WTC11 (cell line): Measurements from ENCODE around the gene CXCR1. TPM values are rescaled to one million over a fixed set of nuclear protein-coding genes. Genes with fewer than 3 reads are reported as not detected.

Experiments
- ATAC-seq: fragments of 200-7000 bp; cut with Tn5 transposase; 2 replicates; pipeline ENCODE4 v1.10.0; 2021; ENCODE audit warnings: mild to moderate bottlenecking, moderate library complexity
- CTCF ChIA-PET: fragments of 300-600 bp; sonication (Branson Sonifier 250); formaldehyde crosslinking; loops from one replicate; lab custom pipeline; 2021; ENCODE audit warnings: antibody characterized with exemption; lab: Charles Lee
- POLR2A ChIA-PET: fragments of 350-600 bp; sonication (Branson Sonifier 250); formaldehyde crosslinking; loops from one replicate; lab custom pipeline; 2021; ENCODE audit warnings: antibody characterized with exemption; lab: Charles Lee
- DNase-seq: peaks from one replicate; pipeline ENCODE4 v3.0.0; 2021; ENCODE audit warnings: low spot score
- H3K27ac Mint-ChIP-seq: 2 replicates; pipeline ENCODE4 v1.8.0; 2021; ENCODE audit warnings: mixed read lengths
- H3K27me3 Mint-ChIP-seq: 2 replicates; pipeline ENCODE4 v1.8.0; 2021; ENCODE audit warnings: low read depth, mild to moderate bottlenecking, moderate library complexity, mixed read lengths
- H3K36me3 Mint-ChIP-seq: 2 replicates; pipeline ENCODE4 v1.8.0; 2021; ENCODE audit warnings: mixed read lengths
- H3K4me1 Mint-ChIP-seq: 2 replicates; pipeline ENCODE4 v1.8.0; 2022; ENCODE audit warnings: mixed read lengths
- H3K4me3 Mint-ChIP-seq: 2 replicates; pipeline ENCODE4 v1.8.0; 2021; ENCODE audit warnings: mild to moderate bottlenecking, moderate library complexity, mixed read lengths
- H3K9me3 Mint-ChIP-seq: 2 replicates; pipeline ENCODE4 v1.8.0; 2021; ENCODE audit warnings: mixed read lengths
- CDX4 ChIP-seq: fragments of 250-450 bp; sonication (Bioruptor Pico); IDR thresholded peaks from 2 replicates; pipeline ENCODE4 v1.9.0; 2021; ENCODE audit warnings: moderate library complexity, mild to moderate bottlenecking, inconsistent platforms, borderline replicate concordance
- E2F5 ChIP-seq: sonication (generic); formaldehyde crosslinking; IDR thresholded peaks from 2 replicates; pipeline ENCODE4 v1.8.1; 2022; ENCODE audit warnings: mild to moderate bottlenecking, moderate library complexity, missing genetic modification reagents
- ELF4 ChIP-seq: sonication (generic); formaldehyde crosslinking; IDR thresholded peaks from 2 replicates; pipeline ENCODE4 v1.8.1; 2022; ENCODE audit warnings: low read depth, mild to moderate bottlenecking, moderate library complexity, missing genetic modification reagents
- EMX1 ChIP-seq: fragments of 250-450 bp; sonication (Bioruptor Pico); IDR thresholded peaks from 2 replicates; pipeline ENCODE4 v1.8.0; 2021; ENCODE audit warnings: mild to moderate bottlenecking
- FOXK1 ChIP-seq: sonication (generic); formaldehyde crosslinking; IDR thresholded peaks from 2 replicates; pipeline ENCODE4 v1.8.0; 2022; ENCODE audit warnings: mild to moderate bottlenecking, moderate library complexity, missing genetic modification reagents
- GRHL2 ChIP-seq: fragments of 250-450 bp; sonication (Bioruptor Pico); IDR thresholded peaks from 2 replicates; pipeline ENCODE4 v1.8.0; 2022; ENCODE audit warnings: mild to moderate bottlenecking, moderate library complexity; ENCODE audit not compliant: insufficient replicate concordance, severe bottlenecking
- HMGXB4 ChIP-seq: sonication (generic); formaldehyde crosslinking; IDR thresholded peaks from 2 replicates; pipeline ENCODE4 v1.8.1; 2023; ENCODE audit warnings: mild to moderate bottlenecking, moderate library complexity, missing genetic modification reagents
- IRF2 ChIP-seq: sonication (generic); formaldehyde crosslinking; IDR thresholded peaks from 2 replicates; pipeline ENCODE4 v1.8.0; 2022; ENCODE audit warnings: low read depth, missing genetic modification reagents, borderline replicate concordance
- KAT7 ChIP-seq: sonication (generic); formaldehyde crosslinking; IDR thresholded peaks from 2 replicates; pipeline ENCODE4 v1.8.1; 2023; ENCODE audit warnings: missing genetic modification reagents, mild to moderate bottlenecking, borderline replicate concordance
- NFATC4 ChIP-seq: fragments of 250-450 bp; sonication (Bioruptor Pico); IDR thresholded peaks from 2 replicates; pipeline ENCODE4 v1.9.0; 2021; ENCODE audit warnings: mild to moderate bottlenecking
- NFE2L1 ChIP-seq: sonication (generic); formaldehyde crosslinking; IDR thresholded peaks from 2 replicates; pipeline ENCODE4 v1.8.1; 2023; ENCODE audit warnings: missing genetic modification reagents
- STAT6 ChIP-seq: sonication (generic); formaldehyde crosslinking; conservative IDR thresholded peaks from 2 replicates; pipeline ENCODE4 v1.8.1; 2023; ENCODE audit warnings: mild to moderate bottlenecking, low read depth, missing genetic modification reagents, moderate library complexity
- USF1 ChIP-seq: sonication (generic); formaldehyde crosslinking; IDR thresholded peaks from 2 replicates; pipeline ENCODE4 v1.8.0; 2022; ENCODE audit warnings: mild to moderate bottlenecking, missing genetic modification reagents
- ZNF232 ChIP-seq: sonication (generic); formaldehyde crosslinking; IDR thresholded peaks from 2 replicates; pipeline ENCODE4 v1.8.0; 2022; ENCODE audit warnings: mild to moderate bottlenecking, missing genetic modification reagents
- ZSCAN18 ChIP-seq: fragments of 250-450 bp; sonication (Bioruptor Pico); IDR thresholded peaks from 2 replicates; pipeline ENCODE4 v2.1.2; 2022; ENCODE audit warnings: mild to moderate bottlenecking, moderate library complexity
- total RNA-seq: library from RNA; stranded (reverse); gene quantifications from 3 replicates; pipeline ENCODE4 v1.2.3, GENCODE V29; 2021

Gene CXCR1
- total RNA-seq, 1 experiment from 2014 or later = not detected

GRCh38 chr2:218187296-218188015 is 20.7 kb upstream of the CXCR1 start (continued):
- no peak for TF ChIP-seq ZSCAN18 (CRISPR knock-in tag)
- no peak for TF ChIP-seq GRHL2 (CRISPR knock-in tag)
- no peak for TF ChIP-seq CDX4 (CRISPR knock-in tag)
- no peak for TF ChIP-seq HMGXB4 (CRISPR knock-in tag)
- TF ChIP-seq NFE2L1 (CRISPR knock-in tag) = no peak

GRCh38 chr2:218186876-218187275 is 20.1 kb upstream of the CXCR1 start:
- Mint-ChIP-seq H3K4me3 (no peak overlapping the region), H3K27ac (no peak overlapping the region), H3K36me3 (no peaks in the 10 kb centered on the region), H3K27me3 (peaks cover 3% of the 10 kb centered on the region), H3K4me1 (peaks cover 3% of the 10 kb centered on the region; the same call in 1 of the 2 replicates), H3K9me3 (no peaks in the 10 kb centered on the region)
- ChIA-PET POLR2A (no interaction called here), CTCF (interaction anchor here (1.3 kb wide), 1 partner anchor 15 kb away, joined by 3 read pairs; no protein-coding TSS in a partner anchor)
- no peak for TF ChIP-seq NFATC4 (CRISPR knock-in tag)
- TF ChIP-seq ZNF232 = no peak
- TF ChIP-seq IRF2 = no peak
- TF ChIP-seq KAT7 (CRISPR knock-in tag) = no peak
- no peak for TF ChIP-seq E2F5
- TF ChIP-seq FOXK1 (CRISPR knock-in tag) = no peak
- TF ChIP-seq EMX1 = no peak
- TF ChIP-seq STAT6 = no peak
- TF ChIP-seq ELF4 (CRISPR knock-in tag) = no peak
- no peak for TF ChIP-seq USF1
- no peak for TF ChIP-seq GRHL2 (CRISPR knock-in tag)
- ATAC-seq (no peak), DNase-seq (no peak)
